HG03521 (cell line): ENCODE results near the gene ERICH6B.

Experiments used
- ATAC-seq: cut with Tn5 transposase; IDR thresholded peaks from one replicate; pipeline ENCODE4 v1.9.1; 2021; ENCODE audit warnings: mild to moderate bottlenecking, moderate library complexity; ENCODE audit not compliant: unreplicated experiment

The ERICH6B gene

GRCh38 chr13:45545686-45546409 is 69.7 kb downstream of the ERICH6B start:
- no peak for ATAC-seq

- no peak for ATAC-seq
Observed at GRCh38 chr13:45544520-45544919, 71.0 kb downstream of the ERICH6B start.

GRCh38 chr13:45542878-45543277 is 72.7 kb downstream of the ERICH6B start:
- no peak for ATAC-seq

- no peak for ATAC-seq
Observed at GRCh38 chr13:45542391-45542790, 73.1 kb downstream of the ERICH6B start.

- ATAC-seq = no peak
Observed at GRCh38 chr13:45541806-45542205, 73.7 kb downstream of the ERICH6B start.

GRCh38 chr13:45540864-45541263 is 74.7 kb downstream of the ERICH6B start:
- ATAC-seq = no peak

- no peak for ATAC-seq
Observed at GRCh38 chr13:45540195-45540594, 75.3 kb downstream of the ERICH6B start.

- ATAC-seq = no peak
Observed at GRCh38 chr13:45538382-45538781, 77.2 kb downstream of the ERICH6B start.

- ATAC-seq = no peak
Observed at GRCh38 chr13:45537516-45537915, 78.0 kb downstream of the ERICH6B start.

GRCh38 chr13:45536224-45536623 is 79.3 kb downstream of the ERICH6B start:
- no peak for ATAC-seq

GRCh38 chr13:45534604-45535003 is 80.9 kb downstream of the ERICH6B start:
- ATAC-seq = no peak

- no peak for ATAC-seq
Observed at GRCh38 chr13:45529758-45530157, 85.8 kb downstream of the ERICH6B start.

- ATAC-seq = no peak
Observed at GRCh38 chr13:45527699-45528462, 87.7 kb downstream of the ERICH6B start.

GRCh38 chr13:45522571-45522970 is 93.0 kb downstream of the ERICH6B start:
- ATAC-seq = no peak

GRCh38 chr13:45521297-45521696 is 94.2 kb downstream of the ERICH6B start:
- ATAC-seq = no peak

GRCh38 chr13:45519493-45519892 is 96.0 kb downstream of the ERICH6B start:
- no peak for ATAC-seq

- no peak for ATAC-seq
Observed at GRCh38 chr13:45518525-45519245, 96.9 kb downstream of the ERICH6B start.

GRCh38 chr13:45516757-45517156 is 98.8 kb downstream of the ERICH6B start:
- ATAC-seq = no peak

GRCh38 chr13:45512098-45512496 is 103.4 kb downstream of the ERICH6B start:
- no peak for ATAC-seq

GRCh38 chr13:45511310-45512097 is 104.0 kb downstream of the ERICH6B start:
- ATAC-seq = no peak

GRCh38 chr13:45510672-45511071 is 104.9 kb downstream of the ERICH6B start:
- ATAC-seq = no peak
